GM18951 (cell line): ENCODE measurements around the gene SOCS4.

ENCODE experiments used
- POLR2A ChIP-seq: IDR thresholded peaks from 4 replicates; pipeline ENCODE4 v1.6.1; 2011; ENCODE audit warnings: mild to moderate bottlenecking; ENCODE audit not compliant: insufficient read length, insufficient read depth; ENCODE audit errors: extremely low read depth
- in situ Hi-C: fragments of 300-500 bp; cut with MboI; formaldehyde crosslinking; loops from one replicate; pipeline ENCODE4 v1.12.0; 2022; ENCODE audit warnings: low sequenced_read_pairs, mixed read lengths, inconsistent platforms; ENCODE audit not compliant: unreplicated experiment

Gene SOCS4

DNA sequence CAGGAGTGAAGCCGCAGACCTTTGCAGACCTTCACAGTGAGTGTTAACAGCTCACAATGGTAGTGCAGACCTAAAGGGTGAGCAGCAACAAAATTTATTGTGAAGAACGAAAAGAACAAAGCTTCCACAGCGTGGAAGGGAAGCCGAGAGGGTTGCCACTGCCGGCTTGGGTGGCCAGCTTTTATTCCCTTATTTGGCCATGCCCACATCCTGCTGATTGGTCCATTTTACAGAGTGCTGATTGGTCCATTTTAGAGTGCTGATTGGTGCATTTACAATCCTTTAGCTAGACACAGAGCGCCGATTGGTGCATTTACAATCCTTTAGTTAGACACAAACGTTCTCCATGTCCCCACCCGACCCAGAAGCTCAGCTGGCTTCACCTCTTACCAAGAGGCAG, 59.9 kb downstream of the SOCS4 start:
- in situ Hi-C loops = no loop called here
- no peak for TF ChIP-seq POLR2A

DNA sequence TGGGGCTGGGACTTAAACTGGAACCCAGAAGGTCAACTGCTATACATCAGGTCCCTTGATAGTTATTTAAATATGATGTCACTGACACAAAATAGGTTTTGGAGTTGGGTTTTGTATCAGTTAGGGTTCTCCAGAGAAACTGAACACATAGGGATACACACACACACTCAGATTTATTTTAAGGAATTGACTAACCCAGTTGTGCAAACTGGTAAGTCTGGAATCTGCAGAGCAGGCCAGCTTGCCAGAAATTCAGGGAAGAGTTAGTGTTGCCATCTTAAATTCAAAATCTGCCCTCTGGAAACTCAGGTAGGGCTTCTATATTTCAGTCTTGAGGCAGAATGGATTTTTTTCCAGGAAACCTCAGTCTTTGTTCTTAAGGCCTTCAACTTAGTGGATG, 61.3 kb downstream of the SOCS4 start:
- in situ Hi-C loops = no loop called here
- no peak for TF ChIP-seq POLR2A

DNA sequence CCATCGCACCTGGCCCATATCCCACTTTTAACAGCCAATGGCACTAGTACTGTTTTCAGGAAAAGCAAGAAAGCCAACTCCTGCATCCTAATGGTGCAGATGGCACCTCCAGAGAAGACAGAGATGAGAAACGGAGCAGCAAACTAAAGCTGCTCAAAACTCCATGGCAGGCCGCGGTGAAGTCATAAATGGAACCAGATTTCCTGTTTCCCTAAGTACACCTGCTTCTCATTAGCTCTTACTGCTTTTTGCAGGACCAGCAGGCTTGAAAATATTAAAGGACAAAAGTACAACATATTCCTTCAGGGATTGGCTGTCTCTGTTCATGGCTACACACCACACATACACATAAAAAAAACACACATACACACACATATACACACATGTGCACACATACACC, 65.3 kb downstream of the SOCS4 start:
- no peak for TF ChIP-seq POLR2A
- in situ Hi-C loops = no loop called here

DNA sequence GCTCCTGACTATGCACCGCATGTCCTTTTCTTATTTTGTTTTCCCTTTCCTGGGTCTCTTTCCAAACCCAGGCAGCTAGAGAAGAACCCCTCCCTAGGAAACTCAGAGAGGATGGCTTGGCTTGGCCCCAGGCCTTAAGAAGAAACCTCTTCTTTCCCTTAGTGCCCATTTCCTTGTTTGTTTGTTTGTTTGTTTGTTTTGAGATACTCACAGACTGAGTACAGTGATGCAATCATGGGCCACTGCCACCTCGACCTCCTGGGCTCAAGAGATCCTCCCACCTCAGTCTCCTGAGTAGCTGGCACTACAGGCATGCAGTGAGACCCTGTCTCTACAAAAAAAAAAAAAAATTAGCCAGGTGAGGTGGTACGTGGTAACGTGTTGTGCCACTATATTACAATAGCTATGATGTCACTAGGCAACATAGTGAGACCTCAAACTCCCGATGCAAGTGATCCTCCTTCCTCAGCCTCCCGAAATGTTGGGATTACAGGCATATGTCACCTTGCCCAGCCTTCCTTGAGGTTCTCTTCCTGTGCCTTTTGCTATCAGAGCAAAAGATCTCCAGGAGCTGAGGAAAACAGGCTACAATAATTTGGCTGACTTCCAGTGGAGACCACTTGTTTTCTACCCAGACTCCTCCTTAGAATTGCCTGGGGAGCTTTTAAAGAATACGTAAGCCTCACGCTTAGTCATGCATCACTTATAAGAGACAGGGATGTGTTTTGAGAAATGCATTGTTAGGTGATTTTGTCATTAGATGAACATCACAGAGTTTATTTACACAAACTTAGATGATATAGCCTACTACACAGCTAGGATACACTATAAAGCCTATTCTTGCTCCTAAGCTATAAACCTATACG, 67.5 kb downstream of the SOCS4 start:
- TF ChIP-seq POLR2A = no peak
- in situ Hi-C loops = no loop called here

DNA sequence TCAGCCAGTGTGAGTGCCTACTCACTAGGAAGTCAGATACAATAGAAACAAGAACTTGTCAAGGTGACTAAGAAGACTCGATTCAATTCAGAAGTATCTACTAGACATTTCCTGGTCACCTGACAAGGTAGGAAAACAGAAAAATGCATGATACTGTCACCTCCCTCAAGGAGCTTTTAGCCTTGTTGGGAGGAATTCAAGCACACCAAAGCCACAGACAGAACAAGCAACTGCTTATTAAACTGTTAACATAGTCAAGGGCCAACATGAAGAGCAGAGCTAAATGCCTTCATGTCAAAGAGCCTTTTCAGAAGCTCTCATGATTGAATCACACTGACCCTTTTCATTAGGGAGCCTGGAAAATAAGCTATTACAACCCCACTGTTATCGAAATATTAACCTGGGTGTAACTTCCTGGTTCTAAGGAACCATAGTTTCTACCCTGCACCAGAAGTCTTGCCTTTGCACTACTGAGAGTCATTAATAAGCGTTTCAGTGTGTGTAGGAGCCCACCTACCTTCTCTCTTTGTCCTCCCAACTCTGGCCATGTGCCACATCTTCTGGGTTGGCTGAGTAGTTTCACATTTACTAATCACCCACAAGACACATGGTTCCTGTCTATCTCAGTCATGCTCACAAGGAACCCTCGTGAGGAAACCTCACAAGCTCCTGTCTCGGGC, 71.0 kb downstream of the SOCS4 start:
- in situ Hi-C loops = no loop called here
- no peak for TF ChIP-seq POLR2A

DNA sequence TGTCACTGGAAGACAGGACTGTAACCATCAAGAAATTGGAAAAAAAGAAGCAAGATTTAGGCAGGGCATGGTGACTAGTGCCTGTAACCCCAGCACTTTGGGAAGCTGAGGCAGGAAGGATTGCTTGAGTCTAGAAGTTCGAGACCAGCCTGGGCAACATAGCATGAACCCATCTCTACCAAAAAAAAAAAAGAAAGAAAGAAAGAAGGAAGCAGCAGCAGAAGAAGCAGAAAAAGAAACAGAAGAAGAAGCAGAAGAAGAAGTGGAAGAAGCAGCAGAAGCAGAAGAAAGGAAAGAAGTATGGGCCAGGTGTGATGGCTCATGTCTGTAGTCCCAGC, 71.5 kb downstream of the SOCS4 start:
- TF ChIP-seq POLR2A = no peak
- in situ Hi-C loops = no loop called here
